CD4-positive, alpha-beta T cell treated with Interleukin-1 beta for 1 hour (primary cell): Measurements from ENCODE around the gene GDNF.
"Not testable (repeated sequence)": the region's sequence is repeated elsewhere in the genome, so short reads cannot be mapped to it uniquely, and the experiment has no call there.

Source experiments
- DNase-seq, 2 donors: peaks; one replicate each; pipeline ENCODE4 v3.0.0-alpha.2; 2020 to 2022

Gene GDNF

GRCh38 chr5:37839407-37840052 is at the start of gene GDNF:
GDNF (minus strand) TSS chr5:37840041; CDS start chr5:37834796, 5,245 bp downstream.
- no peak for DNase-seq

GRCh38 chr5:37888476-37888875 is 48.6 kb upstream of the GDNF start:
- no peak for DNase-seq

DNA sequence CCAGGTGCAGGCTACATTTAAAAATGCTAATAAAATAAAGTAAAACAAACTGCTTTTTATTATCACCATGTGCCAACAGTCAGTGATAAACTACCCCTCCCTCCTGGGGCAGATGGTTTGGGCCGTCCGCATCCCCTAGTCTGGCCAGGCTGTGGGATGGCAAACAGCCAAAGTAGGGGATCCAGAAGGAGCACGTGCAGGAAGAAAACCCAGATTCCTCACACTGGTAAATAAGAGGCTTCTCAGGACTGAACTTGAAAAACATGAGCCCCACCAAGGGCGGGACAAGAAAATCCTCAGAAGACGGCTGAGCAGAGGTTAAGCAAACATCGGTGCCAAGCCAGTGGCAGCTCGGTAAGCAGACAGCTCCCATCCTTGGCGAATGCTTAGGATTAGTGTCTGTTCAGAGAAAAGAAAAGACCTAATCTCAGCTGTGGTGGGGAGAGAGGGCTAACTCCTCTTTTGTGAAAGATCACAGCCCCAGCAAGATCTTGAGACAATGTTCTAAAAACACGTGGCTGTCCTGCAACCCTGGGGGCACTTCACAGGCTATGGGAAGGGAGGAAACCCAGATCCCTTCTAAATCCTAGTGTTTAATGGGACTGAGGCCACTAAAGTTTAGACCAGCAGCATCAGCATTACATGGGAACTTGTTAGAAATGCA is 46.5 kb upstream of the GDNF start:
- DNase-seq, result no peak

GRCh38 chr5:37882636-37883035 is 42.8 kb upstream of the GDNF start:
- DNase-seq, result no peak

- no peak for DNase-seq
Measured at GRCh38 chr5:37881359-37881758, 41.5 kb upstream of the GDNF start.

DNA sequence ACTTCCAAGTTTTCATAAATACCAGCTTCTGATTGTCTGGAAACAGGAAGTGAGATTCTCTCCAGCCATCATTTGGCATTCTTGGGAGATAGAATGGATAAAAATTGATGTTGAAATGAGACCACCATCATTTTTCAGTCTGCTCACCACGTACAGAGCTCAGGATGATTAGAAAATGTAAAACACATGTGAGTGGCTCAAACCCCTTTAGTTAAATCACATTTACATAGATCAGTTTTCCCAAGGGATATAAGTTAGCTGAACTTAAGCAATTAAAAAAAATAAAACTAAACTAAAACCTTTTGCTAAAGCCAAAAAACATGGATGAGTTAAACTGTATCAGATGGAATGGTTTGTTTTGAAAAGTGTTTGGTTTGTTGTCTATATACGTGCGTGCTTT is 37.1 kb upstream of the GDNF start:
- DNase-seq, result no peak

GRCh38 chr5:37876245-37876644 is 36.4 kb upstream of the GDNF start:
- DNase-seq, result no peak

DNA sequence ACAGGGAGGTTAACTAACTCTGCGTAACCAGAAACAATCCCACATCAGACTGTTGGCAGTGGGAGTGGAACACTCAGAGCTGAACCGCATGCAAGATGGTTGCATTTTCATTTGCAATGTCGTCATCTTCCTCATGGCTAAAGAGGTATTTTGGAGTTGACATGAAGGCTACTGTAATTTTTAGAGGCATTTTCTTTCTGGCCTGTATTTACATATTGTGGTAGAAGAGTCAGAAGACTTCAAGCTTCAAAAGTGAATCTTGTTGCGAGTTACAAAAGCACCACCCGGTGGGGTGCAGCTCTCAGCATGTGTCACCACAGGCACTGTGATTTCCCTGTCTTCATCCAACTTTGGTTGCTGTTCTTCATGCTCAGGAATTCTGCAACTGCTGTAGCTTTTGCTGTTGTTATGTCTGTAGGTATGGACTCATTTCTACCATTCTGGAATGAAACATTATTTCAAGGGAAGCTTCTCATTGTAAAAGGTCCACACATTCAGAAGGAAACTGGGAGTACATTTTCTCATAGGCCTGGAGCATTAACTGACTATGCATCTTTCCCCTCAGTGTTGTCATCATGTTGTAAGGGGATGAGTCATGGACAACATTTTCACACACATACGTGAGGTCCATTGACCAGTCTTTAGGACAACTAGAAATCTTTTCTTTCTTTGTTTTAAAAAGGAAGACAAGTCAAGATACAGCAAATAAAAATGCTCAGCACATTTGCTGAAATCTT is 35.4 kb upstream of the GDNF start:
- DNase-seq, result no peak

- DNase-seq, result no peak
Measured at GRCh38 chr5:37873988-37874387, 34.1 kb upstream of the GDNF start.

DNA sequence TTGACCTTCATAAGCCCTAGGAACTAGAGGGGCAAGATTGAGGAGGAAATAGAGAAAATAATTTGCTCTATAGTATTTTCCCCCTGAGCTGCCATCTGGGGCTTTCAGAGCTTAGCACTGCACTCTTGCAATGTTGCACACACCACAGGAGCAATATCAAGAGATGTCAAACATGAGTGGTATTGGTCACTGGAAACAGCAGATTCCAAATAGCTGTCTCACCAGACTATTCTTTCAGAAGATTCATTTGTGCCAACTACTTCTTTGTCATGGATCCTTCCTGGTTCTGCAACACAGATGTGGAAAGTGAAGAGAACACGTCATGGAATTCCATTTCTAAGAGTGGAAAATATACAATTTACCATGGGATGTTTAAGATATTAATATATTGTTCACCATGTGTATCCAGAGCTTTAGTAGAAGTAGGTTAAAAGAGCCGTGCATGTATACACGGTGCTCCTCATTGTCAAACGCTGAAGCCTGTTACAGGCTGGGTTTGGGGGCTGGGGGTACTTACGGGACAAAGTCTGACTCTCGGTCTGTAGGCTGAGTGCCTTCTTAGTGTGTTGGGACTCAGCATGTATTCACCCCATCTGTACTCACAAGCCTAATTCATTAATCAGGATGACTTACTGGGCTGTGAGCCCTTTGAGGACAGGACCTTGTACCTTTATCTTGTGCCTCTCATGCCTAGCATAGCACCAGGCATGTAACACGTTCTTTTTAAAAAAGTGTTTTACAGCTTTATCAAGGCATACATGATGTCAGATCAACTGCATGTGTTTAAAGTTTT is 31.4 kb upstream of the GDNF start:
- DNase-seq, result no peak

DNA sequence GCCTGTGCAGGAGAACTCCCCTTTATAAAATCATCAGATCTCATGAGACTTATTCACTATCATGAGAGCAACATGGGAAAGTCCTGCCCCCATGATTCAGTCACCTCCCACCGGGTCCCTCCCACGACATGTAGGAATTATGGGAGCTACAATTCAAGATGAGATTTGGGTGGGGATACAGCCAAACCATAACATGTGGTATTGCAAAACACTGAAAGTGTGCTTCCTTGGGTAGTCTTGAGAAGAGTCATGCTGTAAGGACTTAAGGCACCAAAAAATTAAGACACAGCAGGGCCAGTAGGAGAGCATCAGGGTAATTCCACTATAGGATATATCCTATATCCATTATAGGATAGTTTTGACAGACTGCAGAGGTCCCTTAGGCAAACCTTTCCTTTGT is 29.4 kb upstream of the GDNF start:
- DNase-seq, result no peak

- DNase-seq, result no peak
Measured at GRCh38 chr5:37867654-37868053, 27.8 kb upstream of the GDNF start.

DNA sequence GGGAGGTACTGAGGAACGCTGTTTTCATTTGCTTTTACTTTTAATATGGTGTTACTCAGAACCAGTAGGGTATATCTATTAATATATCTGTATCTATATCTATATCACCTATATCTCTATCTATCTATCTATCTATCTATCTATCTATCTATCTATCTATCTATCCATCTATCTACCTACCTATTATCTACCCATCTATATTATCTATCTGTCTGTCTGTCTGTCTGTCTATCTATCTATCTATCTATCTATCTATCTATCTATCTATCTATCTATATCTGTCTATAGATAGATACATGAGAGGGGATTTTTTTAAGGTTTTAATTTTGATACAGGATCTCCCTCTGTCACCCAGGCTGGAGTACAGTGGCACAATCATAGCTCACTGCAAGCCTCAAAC is 23.1 kb upstream of the GDNF start:
- not testable (repeated sequence) for DNase-seq

- no peak for DNase-seq
Measured at GRCh38 chr5:37860206-37860605, 20.4 kb upstream of the GDNF start.

GRCh38 chr5:37859805-37860204 is 20.0 kb upstream of the GDNF start:
- DNase-seq, result no peak

DNA sequence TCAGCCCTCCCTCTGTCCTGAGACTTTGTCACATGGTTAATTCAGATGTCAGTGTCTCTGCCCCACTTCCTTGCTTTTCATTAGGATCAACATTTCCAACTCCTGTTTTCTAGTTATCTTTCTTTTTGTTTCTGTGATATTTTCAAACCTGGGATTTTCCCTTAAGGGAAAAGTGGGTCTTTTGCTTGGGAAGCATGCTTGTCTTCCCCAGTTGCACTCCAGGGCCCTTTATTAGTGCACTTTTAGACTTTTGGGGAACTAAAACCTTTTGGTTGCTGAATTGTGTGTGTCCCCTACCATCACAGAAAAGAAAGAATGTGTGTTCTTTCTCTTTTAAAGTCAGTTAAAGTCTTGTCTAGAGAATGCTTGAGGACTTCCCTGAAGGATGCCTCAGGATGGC is 18.4 kb upstream of the GDNF start:
- DNase-seq, result no peak

DNA sequence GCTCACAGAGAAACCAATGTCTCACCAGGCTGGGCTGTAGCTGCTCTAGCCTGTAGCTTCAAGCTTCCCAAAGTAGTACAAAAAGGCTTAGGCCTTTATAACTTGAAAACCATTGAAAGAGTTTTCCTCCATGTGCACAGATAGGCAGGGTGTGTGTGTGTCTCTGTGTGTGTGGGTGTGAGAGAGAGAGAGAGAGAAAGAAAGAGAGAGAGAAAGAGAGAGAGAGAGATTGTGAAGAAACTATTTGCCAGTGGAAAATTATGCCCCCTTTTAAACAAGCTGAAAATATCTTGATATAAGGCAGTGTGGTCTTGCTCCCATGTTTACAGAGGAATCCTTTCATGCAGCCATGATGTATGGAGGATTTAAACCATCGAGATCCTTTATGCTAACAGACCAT is 17.9 kb upstream of the GDNF start:
- no peak for DNase-seq

GRCh38 chr5:37855438-37855837 is 15.6 kb upstream of the GDNF start:
- DNase-seq, result no peak

DNA sequence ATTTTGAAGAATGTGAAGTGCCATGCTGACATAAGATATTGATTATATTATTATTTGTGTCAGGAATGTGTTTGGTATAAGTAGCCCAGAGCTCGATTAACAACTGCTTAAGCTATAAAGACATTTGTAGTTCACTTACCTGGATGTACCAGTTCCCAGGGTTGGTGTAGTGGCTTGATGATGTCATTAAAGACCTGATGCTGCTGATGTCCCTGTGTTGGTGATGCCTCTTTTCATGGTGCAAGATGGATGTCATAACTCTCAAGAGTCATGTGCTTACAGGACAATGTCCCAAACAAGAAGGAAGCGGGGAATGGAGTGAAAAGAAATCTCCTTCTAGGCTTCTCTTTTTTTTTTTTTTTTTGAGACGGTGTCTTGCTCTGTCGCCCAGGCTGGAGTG is 11.5 kb upstream of the GDNF start:
- no peak for DNase-seq

DNA sequence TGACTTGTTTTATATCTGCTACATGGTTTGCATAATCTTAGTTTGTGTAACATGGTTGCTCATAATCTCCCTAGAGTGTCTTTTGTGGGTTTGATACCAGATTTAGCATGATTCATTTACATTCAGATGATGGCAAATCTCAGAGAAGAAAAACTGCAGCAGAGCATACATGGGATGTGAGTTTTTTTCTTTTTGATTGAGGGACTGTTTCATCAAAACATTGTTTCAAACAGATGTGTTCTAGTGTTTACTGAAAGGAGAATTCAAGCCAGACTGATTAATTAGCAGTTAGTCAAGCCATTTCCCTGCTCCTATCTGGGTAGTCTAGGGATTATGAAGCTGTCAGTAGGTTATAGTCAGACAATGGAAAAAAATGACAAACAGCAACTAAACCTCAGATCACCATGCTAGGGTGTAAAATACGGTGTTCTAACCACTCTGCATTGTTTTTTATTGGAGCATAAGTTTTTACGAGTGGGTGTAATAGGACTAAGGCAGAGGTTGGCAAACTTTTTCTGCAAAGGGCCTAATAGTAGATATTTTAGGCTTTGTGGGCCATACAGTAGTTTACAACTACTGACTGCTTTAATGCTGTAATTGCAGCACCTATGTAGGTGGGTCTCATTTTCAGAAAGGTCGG is 10.5 kb upstream of the GDNF start:
- DNase-seq, result no peak

DNA sequence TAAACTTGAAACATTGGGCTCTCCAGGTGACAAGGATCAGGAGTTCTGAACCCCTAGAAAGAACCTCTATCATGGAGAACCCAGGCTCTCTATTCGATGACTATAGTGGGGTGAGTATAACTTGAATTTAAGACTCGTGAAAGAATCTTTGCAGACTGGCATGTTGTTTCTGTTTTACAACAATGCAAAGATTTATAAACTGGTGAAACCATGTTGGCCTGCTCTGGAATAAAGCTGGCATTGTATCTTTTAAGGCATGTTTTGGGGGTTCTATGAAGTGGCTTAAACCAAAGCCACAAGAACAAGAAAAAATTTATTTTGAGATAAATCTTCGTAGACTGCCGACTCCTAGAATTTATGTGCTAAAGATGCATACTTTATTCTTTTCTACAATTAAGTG is 9.8 kb upstream of the GDNF start:
- DNase-seq, result no peak

DNA sequence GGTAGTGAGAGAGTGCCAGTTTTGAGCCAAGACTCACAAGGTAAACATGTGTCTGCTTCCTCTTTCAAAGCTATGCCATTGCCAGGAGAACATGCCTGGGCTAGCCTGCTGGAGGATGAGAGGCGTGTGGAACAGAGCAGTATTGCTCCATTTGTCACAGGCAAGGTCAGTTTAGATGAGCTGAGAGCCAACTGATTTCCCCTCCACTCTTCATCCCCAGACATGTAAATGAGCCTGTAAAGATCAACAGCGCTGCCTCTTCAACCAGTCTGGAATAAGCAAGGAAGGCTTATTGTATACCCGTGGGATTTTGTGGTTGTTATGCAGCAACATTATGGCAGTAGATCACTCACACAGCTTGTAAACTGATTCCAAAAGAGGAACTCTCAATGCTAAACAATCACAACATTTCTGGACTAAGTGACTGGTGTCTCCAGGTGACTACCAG is 8.2 kb upstream of the GDNF start:
- DNase-seq, result no peak

DNA sequence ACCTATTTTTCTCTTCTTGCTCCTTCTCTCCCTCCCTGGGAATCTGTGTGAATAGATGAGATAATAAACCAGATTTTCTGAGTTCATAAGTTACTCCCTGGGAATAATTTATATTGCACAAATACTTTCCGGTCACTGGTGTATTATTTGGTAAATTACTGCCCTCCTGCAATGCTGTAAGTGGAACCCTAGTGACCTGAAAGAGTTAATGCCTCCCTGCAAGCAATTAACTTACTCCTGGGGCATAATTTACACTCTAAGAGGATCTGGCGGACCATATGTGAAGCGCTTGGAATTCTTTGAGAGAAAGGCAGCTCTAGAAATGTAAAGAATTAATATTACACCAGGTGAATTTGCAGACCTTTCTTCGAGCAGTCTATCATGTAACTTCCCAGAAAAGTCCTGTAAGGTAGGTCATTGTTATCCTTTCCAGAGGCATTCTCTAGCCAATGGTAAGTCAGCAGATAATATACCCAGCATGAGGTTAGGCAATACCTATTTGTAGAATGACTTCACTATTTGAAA is 7.0 kb upstream of the GDNF start:
- no peak for DNase-seq
